ENCODE data around the gene CEP135.
A peak's percentile ranks its signal among the peaks of the same experiment; 100 is the strongest.
"Not testable (repeated sequence)": the region's sequence is repeated elsewhere in the genome, so short reads cannot be mapped to it uniquely, and the experiment has no call there.

The CEP135 gene

GRCh38 chr4:56028165-56028564 lies 79.4 kb downstream of the CEP135 start:
- no peak for FAIRE-seq

DNA sequence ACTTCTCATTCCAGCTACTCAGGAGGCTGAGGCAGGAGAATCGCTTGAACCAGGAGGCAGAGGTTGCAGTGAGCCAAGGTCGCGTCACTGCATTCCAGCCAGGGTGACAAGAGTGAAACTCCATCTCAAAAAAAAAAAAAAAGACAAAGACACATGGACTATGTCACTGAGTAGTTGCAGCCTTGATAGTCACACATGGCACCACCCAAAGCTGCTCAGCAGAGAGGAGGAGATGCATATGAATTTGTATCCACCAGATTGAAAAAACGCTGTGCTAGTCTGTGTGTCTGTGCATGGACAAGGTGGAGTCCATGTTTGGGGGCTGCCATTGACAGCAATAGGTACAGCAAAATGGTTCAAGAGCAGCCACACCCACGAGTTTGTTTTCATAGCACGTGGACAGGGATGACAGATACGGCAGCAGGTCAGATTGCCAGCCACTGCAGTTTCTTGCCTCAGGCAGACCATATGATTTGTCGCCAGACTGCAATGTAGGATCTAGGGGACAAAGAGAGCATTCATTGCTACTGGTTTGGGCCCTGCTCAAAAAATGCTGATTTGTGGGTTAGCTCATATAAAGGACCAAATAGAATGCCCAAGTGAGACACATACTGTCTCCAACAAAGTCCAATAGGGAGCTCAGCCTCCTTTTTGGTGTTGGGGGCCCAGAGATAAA lies 89.9 kb downstream of the CEP135 start:
- no peak for FAIRE-seq

GRCh38 chr4:56040842-56041241 lies 92.1 kb downstream of the CEP135 start:
- no peak for FAIRE-seq

DNA sequence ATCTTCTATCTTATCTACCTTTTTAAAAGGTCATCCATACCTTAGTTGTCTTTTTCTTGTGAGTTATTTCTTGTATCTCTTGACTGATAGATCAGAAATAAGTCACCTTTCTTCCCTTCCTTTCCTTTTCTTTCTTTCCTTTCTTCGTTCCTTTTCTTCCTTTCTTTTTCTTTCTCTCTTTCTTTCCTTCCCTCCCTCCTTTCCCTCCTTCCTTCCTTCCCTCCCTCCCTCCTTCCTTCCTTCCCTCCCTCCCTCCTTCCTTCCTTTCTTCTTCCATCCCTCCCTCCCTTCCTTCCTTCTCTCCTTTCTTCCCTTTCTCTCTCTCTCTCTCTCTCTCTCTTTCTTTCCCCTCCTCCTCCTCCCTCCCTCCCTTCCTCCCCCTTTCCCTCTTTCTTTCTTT lies 93.5 kb downstream of the CEP135 start:
- no peak for FAIRE-seq

GRCh38 chr4:56048383-56048701 lies 99.6 kb downstream of the CEP135 start:
- no peak for FAIRE-seq

DNA sequence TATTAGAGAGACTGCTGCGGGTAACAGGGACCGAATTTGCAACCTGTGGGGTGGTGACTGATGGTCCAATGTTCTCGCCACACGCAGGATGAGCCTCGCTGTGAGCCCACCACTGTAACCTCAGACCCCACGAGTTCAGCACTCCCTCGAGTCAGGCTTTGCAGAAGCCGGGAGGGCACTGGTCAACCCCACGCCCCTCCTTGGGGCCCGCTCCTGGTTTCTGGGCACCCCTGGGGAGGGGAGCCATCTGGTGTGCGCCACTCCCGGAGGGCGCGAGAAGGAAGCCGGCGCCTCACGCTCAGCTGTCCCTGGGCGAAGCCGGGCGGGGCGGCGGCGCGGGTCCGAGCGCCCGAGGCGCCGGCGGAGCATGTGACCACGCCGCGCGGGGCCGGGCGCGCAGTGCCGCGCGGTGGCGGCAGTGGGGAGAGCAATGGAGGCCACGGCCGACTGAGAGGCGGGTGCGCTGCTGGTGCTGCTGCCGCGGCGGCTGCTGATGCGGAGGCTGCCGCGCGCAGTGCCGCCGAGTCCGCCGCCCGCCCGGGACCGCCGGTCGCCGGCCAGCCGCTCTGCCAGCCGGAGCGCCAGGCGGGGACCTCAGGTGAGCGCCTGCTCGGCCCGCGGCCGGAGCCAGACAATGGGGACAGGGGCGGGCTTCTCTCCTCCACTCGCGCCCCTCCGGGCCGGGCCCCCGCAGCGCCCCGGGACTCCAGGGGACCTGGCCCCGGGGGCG lies 100.1 kb downstream of the CEP135 start:
- no peak for FAIRE-seq

GRCh38 chr4:56050625-56051024 lies 101.9 kb downstream of the CEP135 start:
- FAIRE-seq: peak; percentile 63

GRCh38 chr4:56051029-56051709 lies 102.4 kb downstream of the CEP135 start:
- FAIRE-seq: no peak

DNA sequence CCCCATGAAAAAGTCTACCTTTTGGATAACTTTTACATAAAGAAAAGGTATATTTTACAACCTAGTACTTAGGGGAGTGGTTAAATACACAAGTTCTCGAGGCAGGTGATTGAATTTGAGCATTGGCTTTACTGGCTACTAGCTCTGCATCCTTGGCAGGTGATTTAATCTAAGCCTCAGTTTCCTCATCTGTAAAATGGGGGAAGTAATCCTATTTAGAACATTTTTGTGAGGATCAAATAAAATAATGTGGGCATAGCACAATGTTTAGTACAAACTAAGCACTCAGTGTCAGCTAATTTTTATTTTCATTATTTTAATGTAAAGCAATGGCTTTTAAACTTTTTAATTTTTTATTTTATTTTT lies 102.9 kb downstream of the CEP135 start:
- FAIRE-seq: no peak

GRCh38 chr4:56052481-56052880 lies 103.7 kb downstream of the CEP135 start:
- FAIRE-seq: no peak

DNA sequence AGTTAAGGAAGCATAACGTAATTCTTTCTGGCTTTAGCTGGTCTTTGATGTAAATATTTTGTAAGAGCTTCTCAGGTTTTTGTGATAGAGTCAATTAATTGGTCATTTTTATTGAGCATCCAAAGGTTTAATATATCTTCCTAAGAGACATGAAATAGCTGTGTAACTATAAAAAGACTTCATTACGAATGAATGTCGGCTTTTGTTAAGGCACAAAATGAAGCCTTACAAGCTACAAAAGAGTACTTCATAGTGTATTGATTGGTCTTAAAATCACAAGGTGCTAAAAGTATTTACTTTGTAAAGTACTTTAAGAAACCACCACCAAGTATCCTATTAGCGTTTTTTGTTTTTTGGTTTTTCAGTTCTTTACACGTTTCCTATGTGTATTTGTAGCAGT lies 104.2 kb downstream of the CEP135 start:
- FAIRE-seq: peak; percentile 49

DNA sequence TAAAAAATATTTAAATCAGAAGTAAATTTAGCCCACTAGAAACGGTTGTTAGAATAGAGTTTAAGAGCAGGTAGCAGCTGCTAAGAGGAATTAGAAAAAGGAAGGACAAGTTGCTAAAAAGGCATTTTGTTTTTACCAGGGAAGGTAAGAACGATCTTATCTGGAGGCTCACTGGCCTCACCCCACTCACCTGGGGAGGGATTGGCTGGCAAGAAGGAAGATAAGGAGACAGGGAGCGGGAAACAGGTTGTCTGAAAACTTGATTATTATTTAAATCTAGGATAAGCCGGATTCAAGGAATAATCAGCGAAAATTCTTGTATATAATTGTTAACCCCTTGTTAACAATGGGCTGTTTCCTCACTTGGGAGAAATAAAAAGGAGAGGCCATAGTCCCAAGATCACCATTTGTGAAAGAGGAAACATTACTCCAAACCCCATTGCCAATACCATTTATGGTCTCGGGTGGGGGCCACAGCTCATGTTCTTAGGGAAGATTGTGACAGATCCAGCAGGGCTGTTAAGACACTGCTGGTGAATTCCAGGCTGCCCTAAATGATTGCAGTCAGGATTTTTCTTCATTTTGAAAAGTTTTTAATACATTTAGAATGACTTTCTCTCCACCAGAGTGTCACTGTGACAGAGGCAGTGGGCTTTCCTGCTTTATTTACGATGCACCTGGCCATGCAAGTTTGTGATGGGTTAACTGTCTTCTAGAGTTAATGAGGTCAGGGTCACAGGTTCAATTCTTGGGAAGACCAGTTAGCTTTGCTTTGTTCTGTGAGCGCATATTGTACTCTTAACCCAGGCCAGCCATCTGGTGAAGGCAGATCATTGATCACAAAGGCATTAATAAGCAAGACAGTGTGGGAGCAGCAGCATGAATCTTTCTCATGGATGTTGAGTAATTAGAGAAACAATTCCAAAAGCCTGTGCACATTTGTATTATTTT lies 106.6 kb downstream of the CEP135 start:
- no peak for FAIRE-seq

- no peak for FAIRE-seq
Measured at GRCh38 chr4:56055991-56056390, 107.2 kb downstream of the CEP135 start.

GRCh38 chr4:56058555-56058954 lies 109.8 kb downstream of the CEP135 start:
- FAIRE-seq: no peak

- FAIRE-seq: no peak
Measured at GRCh38 chr4:56060036-56060435, 111.3 kb downstream of the CEP135 start.

GRCh38 chr4:56062106-56062505 lies 113.4 kb downstream of the CEP135 start:
- peak; percentile 3 for FAIRE-seq

- FAIRE-seq: no peak
Measured at GRCh38 chr4:56062526-56063145, 113.9 kb downstream of the CEP135 start.

- FAIRE-seq: no peak
Measured at GRCh38 chr4:56066493-56066892, 117.7 kb downstream of the CEP135 start.

- no peak for FAIRE-seq
Measured at GRCh38 chr4:56067826-56068225, 119.1 kb downstream of the CEP135 start.

DNA sequence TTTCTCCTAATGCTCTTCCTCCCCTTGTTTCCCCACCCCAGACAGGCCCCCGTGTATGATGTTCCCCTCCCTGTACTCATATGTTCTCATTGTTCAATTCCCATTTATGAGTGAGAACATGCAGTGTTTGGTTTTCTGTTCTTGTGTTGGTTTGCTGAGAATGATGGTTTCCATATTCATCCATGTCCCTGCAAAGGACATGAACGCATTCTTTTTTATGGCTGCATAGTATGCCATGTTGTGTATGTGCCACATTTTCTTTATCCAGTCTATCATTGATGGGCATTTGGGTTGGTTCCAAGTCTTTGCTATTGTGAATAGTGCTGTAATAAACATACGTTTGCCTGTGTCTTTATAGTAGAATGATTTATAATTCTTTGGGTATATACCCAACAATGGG lies 124.0 kb downstream of the CEP135 start:
- FAIRE-seq: not testable (repeated sequence)

DNA sequence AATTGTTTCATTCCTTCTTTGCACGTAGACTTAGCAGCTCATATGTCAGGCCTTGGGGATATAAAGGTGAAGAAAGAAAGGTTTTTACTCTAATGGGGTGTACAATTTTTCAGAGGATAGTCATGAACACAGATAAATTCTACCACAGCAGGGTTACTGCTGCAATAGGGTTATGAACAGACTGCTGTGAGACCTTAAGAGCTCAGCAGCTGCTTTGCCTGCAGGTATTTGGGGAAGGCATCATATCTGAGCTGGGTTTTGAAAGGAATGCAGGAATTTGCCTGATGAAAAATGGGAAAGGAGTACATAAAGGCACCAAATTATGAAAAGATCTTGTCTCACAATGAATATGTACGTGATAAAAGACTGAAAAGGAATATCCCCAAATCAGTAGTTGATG lies 128.9 kb downstream of the CEP135 start:
- no peak for FAIRE-seq

DNA sequence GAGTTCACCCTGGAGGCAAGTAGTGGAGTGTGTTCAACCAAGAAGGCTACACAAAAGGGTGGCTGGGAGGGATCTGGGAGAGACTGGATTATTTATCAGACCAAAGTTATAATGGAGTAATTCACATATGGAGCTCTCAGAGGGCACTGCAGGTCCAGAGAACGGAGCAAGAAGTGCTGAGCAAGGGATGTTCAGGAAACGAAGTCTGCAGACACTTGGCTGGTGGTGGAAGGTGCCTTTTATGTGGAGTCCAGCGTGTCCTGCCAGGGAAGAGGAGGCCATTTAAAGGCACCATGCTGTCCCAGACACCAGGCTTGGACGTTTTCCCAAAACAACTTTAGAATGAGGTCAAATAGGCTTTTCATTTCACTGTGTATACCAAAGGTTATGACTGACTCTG lies 130.1 kb downstream of the CEP135 start:
- FAIRE-seq: no peak

DNA sequence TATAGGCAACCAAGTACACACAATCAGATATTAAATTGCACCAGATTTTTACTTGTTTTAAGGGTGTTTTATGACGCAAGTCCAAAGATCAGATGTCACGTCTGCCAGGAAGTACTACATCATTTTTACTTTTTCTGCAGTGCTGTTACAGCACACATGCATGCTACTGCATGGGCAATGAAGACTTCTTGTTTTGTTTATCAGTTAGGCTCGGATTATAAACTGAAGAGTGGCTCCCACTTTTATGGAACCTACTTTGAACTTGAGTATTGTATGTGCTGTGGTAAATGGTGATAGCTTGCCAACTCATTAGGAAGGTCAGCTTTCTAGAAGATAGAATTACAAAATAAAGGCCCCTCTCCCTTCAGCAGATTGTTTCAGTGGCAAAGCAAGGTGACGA lies 131.6 kb downstream of the CEP135 start:
- no peak for FAIRE-seq
